WI38 (cell line): ENCODE measurements around the gene SPATA33.
"Not testable (repeated sequence)": the region's sequence is repeated elsewhere in the genome, so short reads cannot be mapped to it uniquely, and the experiment has no call there.

Experiments
- H3K4me3 ChIP-seq: 2 replicates; pipeline ENCODE4 v1.5.1; 2011; ENCODE audit warnings: low read depth, mild to moderate bottlenecking, control low read depth, low read length
- CTCF ChIP-seq: IDR thresholded peaks from 2 replicates; pipeline ENCODE4 v1.5.1; 2012; ENCODE audit warnings: low read depth, mild to moderate bottlenecking, control low read depth, low read length

The SPATA33 gene

DNA sequence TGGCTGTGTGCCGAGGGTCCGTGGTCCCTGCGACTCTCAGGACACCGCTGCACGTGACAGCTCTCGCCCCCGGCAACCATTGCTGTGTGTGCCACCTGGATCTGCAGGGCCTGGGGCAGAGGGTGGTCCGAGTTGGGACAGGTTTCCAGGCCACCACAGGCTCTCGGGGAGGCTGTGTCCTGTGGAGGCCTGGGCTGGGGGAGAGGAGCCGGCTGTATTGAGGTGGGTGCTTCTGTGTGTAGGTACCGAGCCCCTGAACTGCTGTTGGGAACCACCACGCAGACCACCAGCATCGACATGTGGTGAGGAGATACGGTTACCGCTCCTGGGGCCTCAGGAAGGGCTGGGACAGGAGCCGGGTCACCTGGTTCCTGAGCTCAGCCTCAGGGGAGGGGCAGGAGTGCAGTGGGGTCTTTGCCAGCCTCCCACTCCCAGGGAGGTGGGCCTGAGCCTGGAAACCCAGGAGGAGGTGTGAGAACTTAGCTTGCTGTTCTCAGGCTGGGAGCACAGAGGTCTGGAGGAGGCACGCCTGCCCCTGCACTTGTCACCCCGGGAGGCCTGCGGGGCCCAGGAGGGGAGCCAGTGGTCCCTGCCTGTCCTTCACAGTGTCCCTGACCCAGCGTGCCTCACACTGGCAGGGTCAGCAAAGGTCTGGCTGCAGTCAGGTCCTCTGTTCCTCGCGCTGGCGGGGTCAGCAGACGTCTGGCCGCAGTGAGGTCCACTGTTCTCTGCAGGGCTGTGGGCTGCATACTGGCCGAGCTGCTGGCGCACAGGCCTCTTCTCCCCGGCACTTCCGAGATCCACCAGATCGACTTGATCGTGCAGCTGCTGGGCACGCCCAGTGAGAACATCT, 36.5 kb downstream of the SPATA33 start:
- H3K4me3 ChIP-seq: no peak overlapping the region
- TF ChIP-seq CTCF: no peak

DNA sequence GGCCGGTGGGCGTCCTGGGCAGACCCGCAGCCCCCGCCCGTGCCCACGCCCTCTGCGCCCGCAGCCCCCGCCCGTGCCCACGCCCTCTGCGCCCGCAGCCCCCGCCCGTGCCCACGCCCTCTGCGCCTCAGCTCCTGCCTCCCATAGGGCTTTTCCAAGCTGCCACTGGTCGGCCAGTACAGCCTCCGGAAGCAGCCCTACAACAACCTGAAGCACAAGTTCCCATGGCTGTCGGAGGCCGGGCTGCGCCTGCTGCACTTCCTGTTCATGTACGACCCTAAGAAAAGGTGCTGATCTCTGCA, 37.1 kb downstream of the SPATA33 start:
- H3K4me3 ChIP-seq: not testable (repeated sequence)

GRCh38 chr16:89695086-89695874, 37.6 kb downstream of the SPATA33 start:
- no peak for TF ChIP-seq CTCF
- no peak overlapping the region for H3K4me3 ChIP-seq

DNA sequence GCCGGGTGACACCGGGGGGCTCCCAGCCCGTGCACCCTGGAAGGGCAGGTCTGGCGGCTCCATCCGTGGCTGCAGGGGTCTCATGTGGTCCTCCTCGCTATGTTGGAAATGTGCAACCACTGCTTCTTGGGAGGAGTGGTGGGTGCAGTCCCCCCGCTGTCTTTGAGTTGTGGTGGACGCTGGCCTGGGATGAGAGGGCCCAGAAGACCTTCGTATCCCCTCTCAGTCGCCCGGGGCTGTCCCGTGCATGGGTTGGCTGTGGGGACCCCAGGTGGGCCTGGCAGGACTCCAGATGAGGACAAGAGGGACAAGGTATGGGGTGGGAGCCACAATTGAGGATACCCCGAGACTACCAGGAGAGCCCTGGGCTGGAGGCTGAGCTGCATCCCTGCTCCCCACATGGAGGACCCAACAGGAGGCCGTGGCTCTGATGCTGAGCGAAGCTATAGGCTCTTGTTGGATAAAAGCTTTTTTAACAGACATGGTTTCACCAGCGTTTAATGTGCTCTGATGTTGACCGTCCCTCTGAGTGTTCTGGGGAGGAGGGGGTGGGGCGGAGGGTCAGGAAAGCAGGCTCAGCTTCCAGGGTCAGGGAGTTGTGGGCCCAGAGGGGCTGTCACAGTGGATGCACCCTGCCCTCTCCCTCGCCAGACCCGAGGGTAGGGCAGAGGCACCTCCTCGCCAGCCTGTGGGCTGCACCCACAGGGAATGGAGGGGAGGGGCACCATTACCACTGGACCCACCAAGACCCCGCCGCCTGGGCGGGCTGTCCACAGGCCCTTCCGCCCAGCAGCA, 38.4 kb downstream of the SPATA33 start:
- no peak overlapping the region for H3K4me3 ChIP-seq
- TF ChIP-seq CTCF: no peak

GRCh38 chr16:89696670-89697128, 39.1 kb downstream of the SPATA33 start:
- no peak for TF ChIP-seq CTCF
- no peak overlapping the region for H3K4me3 ChIP-seq

- H3K4me3 ChIP-seq: no peak overlapping the region
- TF ChIP-seq CTCF: no peak
Measured at GRCh38 chr16:89697161-89697615, 39.6 kb downstream of the SPATA33 start.

DNA sequence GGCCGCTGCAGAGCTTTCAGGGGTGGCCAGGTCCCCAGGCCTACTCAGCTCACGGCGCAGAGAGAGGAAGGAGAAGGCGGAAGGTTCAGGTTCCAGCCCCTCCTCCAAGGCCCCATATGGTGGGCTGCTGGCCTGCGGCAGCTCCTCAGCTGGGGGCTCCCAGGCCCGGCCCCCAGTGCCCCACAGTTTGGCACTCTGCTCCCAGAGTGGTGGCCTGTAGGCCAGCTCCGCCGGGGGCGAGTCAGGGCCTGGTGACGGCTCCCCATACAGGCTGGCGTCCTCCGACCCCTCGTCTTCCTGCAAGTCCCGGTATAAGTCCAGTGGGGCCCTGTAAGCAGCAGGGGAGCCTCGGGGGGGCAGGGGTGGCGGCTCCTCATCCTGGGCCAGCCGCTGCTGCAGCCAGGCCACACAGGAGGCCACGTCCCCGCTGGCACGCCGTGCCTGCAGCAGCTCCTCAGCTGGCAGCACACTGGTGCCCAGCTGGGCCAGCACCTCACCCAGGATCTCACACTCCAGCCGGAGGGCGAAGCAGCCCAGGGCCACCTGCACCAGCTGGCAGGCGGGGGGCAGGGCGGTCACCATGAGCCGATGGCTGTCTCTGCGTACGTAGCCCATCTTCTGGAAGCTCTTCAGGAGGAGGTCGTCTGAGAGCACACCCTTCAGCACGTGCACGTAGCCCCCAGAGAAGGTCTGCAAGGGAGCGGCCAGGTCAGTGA, 40.1 kb downstream of the SPATA33 start:
- no peak overlapping the region for H3K4me3 ChIP-seq
- TF ChIP-seq CTCF: no peak

- not testable (repeated sequence) for H3K4me3 ChIP-seq
Measured at GRCh38 chr16:89698717-89699116, 41.1 kb downstream of the SPATA33 start.

DNA sequence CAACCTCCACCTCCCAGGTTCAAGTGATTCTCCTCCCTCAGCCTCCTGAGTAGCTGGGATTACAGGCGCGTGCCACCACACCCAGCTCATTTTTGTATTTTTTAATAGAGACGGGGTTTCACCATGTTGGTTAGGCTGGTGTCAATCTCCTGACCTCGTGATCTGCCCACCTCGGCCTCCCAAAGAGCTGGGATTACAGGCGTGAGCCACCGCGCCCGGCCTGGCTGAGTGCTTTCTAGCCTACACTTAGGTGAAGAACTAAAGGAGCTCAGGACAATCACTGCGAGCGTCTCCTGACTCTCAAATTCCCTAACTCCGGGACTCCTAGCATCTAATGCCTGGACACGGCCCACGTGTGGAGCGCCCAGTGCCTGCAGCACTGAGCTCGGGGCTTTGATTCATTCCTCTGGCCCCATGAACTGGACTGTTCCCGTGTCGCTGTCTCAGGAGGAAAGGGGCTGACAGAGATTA, 42.0 kb downstream of the SPATA33 start:
- H3K4me3 ChIP-seq: not testable (repeated sequence)
